Activated naive CD4-positive, alpha-beta T cell treated with anti-CD3 and anti-CD28 coated beads for 36 hours (primary cell): Measurements from ENCODE around the gene GCAT. TPM values are rescaled to one million over a fixed set of nuclear protein-coding genes. Genes with fewer than 3 reads are reported as not detected.

ENCODE experiments used
- CTCF ChIA-PET: fragments of 350-600 bp; sonication (Branson Sonifier 250); formaldehyde crosslinking; loops from one replicate; lab custom pipeline; 2021; ENCODE audit warnings: antibody characterized with exemption; lab: Charles Lee
- DNase-seq: peaks from one replicate; pipeline ENCODE4 v3.0.0-alpha.2; 2020
- H3K27ac Mint-ChIP-seq: one replicate; pipeline ENCODE4 v1.8.0; 2021; ENCODE audit warnings: mild to moderate bottlenecking, mixed read lengths
- H3K27me3 Mint-ChIP-seq: one replicate; pipeline ENCODE4 v1.8.0; 2021; ENCODE audit warnings: low read depth, mixed read lengths
- H3K36me3 Mint-ChIP-seq: one replicate; pipeline ENCODE4 v1.8.0; 2021; ENCODE audit warnings: low read depth, mixed read lengths
- H3K4me1 Mint-ChIP-seq: one replicate; pipeline ENCODE4 v1.8.0; 2021; ENCODE audit warnings: low read depth, mixed read lengths
- H3K4me3 Mint-ChIP-seq: one replicate; pipeline ENCODE4 v1.8.0; 2021; ENCODE audit warnings: mild to moderate bottlenecking, moderate library complexity, mixed read lengths
- H3K9me3 Mint-ChIP-seq: one replicate; pipeline ENCODE4 v1.8.0; 2021; ENCODE audit warnings: mixed read lengths
- intact Hi-C: fragments of 100-400 bp; cut with micrococcal nuclease; formaldehyde crosslinking; loops from one replicate; pipeline ENCODE4 v1.15.1; 2023
- microRNA-seq: library from miRNA; unstranded; fragments of <30 nt; microRNA quantifications from one replicate; pipeline ENCODE4 v1.2.0, GENCODE V29; 2022; ENCODE audit warnings: borderline microRNAs expressed, borderline replicate concordance
- total RNA-seq, 2 experiments: library from RNA; stranded (reverse); gene quantifications; one replicate each; pipeline ENCODE4 v1.2.3, GENCODE V29; 2021

The GCAT gene
- total RNA-seq, 2 experiments from 2014 or later = 26.9 to 27.2 TPM

DNA sequence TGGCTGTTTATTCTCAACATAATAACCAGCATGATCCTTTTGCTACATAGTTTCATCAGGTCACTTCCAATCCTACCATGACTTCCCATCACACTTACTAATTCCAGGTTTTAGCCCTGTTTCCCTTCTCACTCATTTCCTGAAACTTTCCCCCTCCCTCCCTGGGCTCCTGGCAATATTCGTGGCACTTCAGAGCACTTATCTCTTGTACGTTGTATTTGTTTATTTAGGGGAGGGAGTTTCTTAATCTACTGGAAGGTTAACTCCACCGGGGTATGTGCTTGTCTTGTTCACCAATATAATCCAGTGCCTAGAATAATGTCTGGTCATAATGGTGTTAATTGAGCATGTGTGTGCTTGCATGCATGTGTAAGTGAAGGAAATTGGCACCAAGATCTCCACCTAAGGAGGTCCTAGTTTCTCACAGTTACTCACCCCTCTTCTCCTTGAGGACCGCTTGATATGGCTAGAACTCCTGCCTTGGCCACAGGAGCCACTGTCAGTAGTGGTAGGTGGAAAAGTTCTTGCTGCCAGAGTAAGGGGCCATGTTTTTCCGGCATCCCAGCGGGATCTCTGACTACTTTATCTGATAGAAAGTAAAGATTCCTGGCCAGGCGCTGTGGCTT is 53.2 kb downstream of the GCAT start:
- Mint-ChIP-seq H3K27ac (no peak overlapping the region), H3K4me3 (no peak overlapping the region), H3K36me3 (peaks cover 48% of the 10 kb centered on the region)

DNA sequence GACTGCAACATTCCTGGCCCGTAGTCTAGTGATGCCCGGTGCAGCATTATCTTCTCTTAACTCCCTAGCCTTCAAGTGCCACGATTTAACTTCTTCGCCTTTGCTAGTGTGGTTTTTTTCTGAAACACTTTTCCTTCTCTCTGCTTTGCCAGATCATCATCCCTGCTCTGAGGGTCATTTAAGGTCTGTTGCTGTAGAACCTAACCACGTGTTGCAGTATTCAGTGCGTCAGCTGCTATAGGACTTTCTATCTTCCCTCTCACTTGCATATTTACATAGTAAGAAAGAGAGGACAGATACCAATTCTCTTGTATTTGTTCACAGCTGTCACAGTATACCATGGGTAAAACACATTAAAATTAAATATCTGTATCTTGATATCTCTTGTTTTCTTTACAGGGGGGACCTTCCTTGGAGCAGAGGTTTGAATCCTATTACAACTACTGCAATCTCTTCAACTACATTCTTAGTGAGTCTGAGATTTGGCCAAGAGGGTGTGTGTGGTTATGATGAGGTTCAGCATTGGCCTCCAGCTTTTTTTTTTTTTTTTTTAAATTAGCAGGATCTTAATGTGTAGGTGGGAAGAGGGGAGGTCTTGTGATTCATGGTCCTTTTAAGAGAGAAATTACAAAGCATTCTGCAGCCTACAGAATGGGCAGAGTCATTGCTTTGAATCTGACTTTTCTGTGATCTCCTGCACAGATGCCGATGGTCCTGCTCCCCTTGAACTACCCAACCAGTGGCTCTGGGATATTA is 55.0 kb downstream of the GCAT start:
- CTCF ChIA-PET = interaction anchor here (0.6 to 9.7 kb wide), 35 partner anchors 7 to 476 kb away, joined by 3 to 130 read pairs (median 5); partner anchors contain the start of genes C22orf23, GALR3, GCAT and GGA1
- H3K27me3 Mint-ChIP-seq = no peaks in the 10 kb centered on the region
- peaks cover 55% of the 10 kb centered on the region for H3K36me3 Mint-ChIP-seq
- DNase-seq = no peak
- no peak overlapping the region for H3K27ac Mint-ChIP-seq
- intact Hi-C loops = loop anchor here (1.0 kb wide), 1 partner anchor 45 kb away; no protein-coding TSS in a partner anchor
- no peaks in the 10 kb centered on the region for H3K9me3 Mint-ChIP-seq
- no peaks in the 10 kb centered on the region for H3K4me1 Mint-ChIP-seq
- no peak overlapping the region for H3K4me3 Mint-ChIP-seq

More for the DNA sequence above, 53.2 kb downstream of the GCAT start:
- Mint-ChIP-seq H3K9me3 (no peaks in the 10 kb centered on the region), H3K27me3 (no peaks in the 10 kb centered on the region), H3K4me1 (no peaks in the 10 kb centered on the region)
- no peak for DNase-seq
- CTCF ChIA-PET = interaction anchor here (2.9 to 9.7 kb wide), 3 partner anchors 8 to 44 kb away, joined by 18 to 130 read pairs (median 22); no protein-coding TSS in a partner anchor
- intact Hi-C loops = no loop called here

DNA sequence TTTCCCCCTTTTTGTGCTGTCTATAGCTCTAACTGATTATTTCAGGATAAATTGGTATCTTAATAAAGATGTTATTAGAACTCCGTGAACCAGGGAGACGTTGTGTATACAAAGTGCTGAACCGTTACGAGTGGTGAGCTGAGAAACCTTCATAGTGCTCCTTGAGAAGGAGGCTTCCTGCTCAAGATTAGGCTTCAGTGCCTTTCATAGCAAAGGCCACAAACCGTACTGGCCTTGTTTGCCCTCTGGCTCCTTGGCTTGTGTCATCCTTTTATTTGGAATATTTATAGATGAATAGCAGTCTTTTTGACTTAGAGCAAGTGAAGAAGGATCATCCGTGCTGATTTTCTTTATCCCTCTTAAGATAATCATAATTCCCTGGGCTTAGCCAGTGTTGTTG is 57.8 kb downstream of the GCAT start:
- H3K4me3 Mint-ChIP-seq = no peak overlapping the region
- H3K9me3 Mint-ChIP-seq = no peaks in the 10 kb centered on the region
- H3K27ac Mint-ChIP-seq = no peak overlapping the region
- intact Hi-C loops = no loop called here
- no peak for DNase-seq
- H3K36me3 Mint-ChIP-seq = peaks cover 51% of the 10 kb centered on the region
- CTCF ChIA-PET = interaction anchor here (0.6 to 9.7 kb wide), 3 partner anchors 14 to 1652 kb away, joined by 3 to 130 read pairs (median 3); no protein-coding TSS in a partner anchor
- no peaks in the 10 kb centered on the region for H3K4me1 Mint-ChIP-seq
- no peaks in the 10 kb centered on the region for H3K27me3 Mint-ChIP-seq

Small RNAs within 50 kb of the gene (microRNA-seq; reads per million reads assigned to microRNA genes)
- not detected for gene MIR659

Other genes starting within 250 kb of the GCAT start
- gene CDC42EP1, start 247.5 kb upstream of the GCAT start, total RNA-seq = 1 to 10 TPM; 1.9 to 2.8 TPM
- gene LGALS2, start 227.8 kb upstream of the GCAT start, total RNA-seq = not detected
- 10 to 100 TPM; 46.1 to 49.1 TPM for gene GGA1, start 199.1 kb upstream of the GCAT start, total RNA-seq
- gene SH3BP1, start 168.3 kb upstream of the GCAT start, total RNA-seq = 10 to 100 TPM; 45.9 to 51.0 TPM
- gene PDXP, start 149.2 kb upstream of the GCAT start, total RNA-seq = 10 to 100 TPM; 17.4 to 19.2 TPM
- gene LGALS1, start 132.3 kb upstream of the GCAT start, total RNA-seq = 10 to 100 TPM; 62.7 to 70.2 TPM
- gene NOL12, start 121.6 kb upstream of the GCAT start, total RNA-seq = 10 to 100 TPM; 26.7 to 30.4 TPM
- gene TRIOBP, start 110.9 kb upstream of the GCAT start, total RNA-seq = 10 to 100 TPM; 17.5 to 18.8 TPM
- not detected for gene GALR3, start 15.4 kb downstream of the GCAT start, total RNA-seq
- gene ANKRD54, start 36.4 kb downstream of the GCAT start, total RNA-seq = 10 to 100 TPM; 13.5 to 15.6 TPM
- 100 to 1,000 TPM; 776 to 797 TPM for gene EIF3L, start 41.5 kb downstream of the GCAT start, total RNA-seq
- 10 to 100 TPM; 12.0 to 12.9 TPM for gene MICALL1, start 98.4 kb downstream of the GCAT start, total RNA-seq
- not detected for gene C22orf23, start 145.7 kb downstream of the GCAT start, total RNA-seq
- gene POLR2F, start 145.8 kb downstream of the GCAT start, total RNA-seq = 10 to 100 TPM; 70.1 to 70.6 TPM
- not detected for gene SOX10, start 176.6 kb downstream of the GCAT start, total RNA-seq
- gene PICK1, start 249.5 kb downstream of the GCAT start, total RNA-seq = 10 to 100 TPM; 17.9 to 22.1 TPM